Gastroesophageal sphincter (tissue), 3 donors: ENCODE results near the gene HOXA4.

Source experiments
- CTCF ChIP-seq, 4 experiments: fragments of 200-600 bp in 2 of 4; fragments of 450-650 bp in 2 of 4; sonication (generic) in 1 of 4; IDR thresholded peaks; one replicate each; pipeline ENCODE4 v1.5.1; 2017 to 2019; ENCODE audit warnings: antibody characterized with exemption in 4 of 4, mild to moderate bottlenecking in 2 of 4, moderate library complexity in 2 of 4
- POLR2A ChIP-seq, 2 donors: fragments of 450-650 bp; IDR thresholded peaks; one replicate each; pipeline ENCODE4 v1.6.1; 2017; ENCODE audit warnings: antibody characterized with exemption in 2 of 2, mild to moderate bottlenecking in 2 of 2, moderate library complexity in 1 of 2
- POLR2AphosphoS5 ChIP-seq: sonication (generic); formaldehyde crosslinking; IDR thresholded peaks from one replicate; pipeline ENCODE4 v1.6.1; 2017; ENCODE audit warnings: antibody characterized with exemption

GRCh38 chr7:27101171-27101956, 29.2 kb downstream of the HOXA4 start:
- TF ChIP-seq CTCF (IDR thresholded peaks at IDR 0.05) (no peak), POLR2AphosphoS5 (peak; percentile 76), POLR2A (IDR thresholded peaks at IDR 0.05) (peak in 1 of 2 donors; percentile 4)
